ENCODE data around the gene THPO.
A peak's percentile ranks its signal among the peaks of the same experiment; 100 is the strongest.

Gene THPO

DNA sequence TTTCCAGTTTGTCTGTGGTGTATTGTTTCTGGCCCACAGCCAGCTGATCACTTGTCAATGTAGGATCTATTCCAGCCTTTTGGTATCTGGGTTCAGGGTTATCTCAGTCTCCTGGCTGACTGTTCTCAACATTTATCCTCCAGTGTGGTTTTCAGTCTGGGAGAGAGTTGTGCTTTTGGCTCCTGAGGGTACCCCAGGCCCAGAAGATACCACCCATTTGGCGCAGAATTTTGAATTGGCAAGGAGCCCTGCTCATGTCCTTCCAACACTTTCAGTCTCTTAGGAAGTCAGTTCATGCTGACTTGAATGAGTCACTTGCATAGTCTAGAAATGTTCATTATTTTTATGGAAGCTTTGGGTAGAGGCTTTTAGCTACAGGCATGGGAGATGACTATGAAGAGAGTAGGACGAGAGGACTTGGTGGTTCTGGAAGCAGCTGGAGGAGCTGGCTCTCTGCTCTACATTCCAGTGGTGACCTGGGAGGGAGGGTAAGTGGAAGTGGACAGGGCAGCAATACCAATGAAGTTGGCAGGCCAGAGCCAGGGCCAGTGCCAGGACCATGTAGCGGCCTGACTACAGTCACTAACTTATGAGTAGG is 9.3 kb downstream of the THPO start:
- H3K27ac ChIP-seq, result peak overlapping the region; percentile 47
- no peak for DNase-seq (ENCODE audit: low spot score)
- ChIA-PET POLR2A (ENCODE audit: low non-redundant PET) (no interaction called here), CTCF (interaction anchor here (0.5 to 1.4 kb wide), 5 partner anchors 38 to 192 kb away, joined by 3 to 5 read pairs (median 4); partner anchors contain the start of gene EPHB3)
- TF ChIP-seq, protein P1, sequence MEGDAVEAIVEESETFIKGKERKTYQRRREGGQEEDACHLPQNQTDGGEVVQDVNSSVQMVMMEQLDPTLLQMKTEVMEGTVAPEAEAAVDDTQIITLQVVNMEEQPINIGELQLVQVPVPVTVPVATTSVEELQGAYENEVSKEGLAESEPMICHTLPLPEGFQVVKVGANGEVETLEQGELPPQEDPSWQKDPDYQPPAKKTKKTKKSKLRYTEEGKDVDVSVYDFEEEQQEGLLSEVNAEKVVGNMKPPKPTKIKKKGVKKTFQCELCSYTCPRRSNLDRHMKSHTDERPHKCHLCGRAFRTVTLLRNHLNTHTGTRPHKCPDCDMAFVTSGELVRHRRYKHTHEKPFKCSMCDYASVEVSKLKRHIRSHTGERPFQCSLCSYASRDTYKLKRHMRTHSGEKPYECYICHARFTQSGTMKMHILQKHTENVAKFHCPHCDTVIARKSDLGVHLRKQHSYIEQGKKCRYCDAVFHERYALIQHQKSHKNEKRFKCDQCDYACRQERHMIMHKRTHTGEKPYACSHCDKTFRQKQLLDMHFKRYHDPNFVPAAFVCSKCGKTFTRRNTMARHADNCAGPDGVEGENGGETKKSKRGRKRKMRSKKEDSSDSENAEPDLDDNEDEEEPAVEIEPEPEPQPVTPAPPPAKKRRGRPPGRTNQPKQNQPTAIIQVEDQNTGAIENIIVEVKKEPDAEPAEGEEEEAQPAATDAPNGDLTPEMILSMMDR (conservative IDR thresholded peaks at IDR 0.05; ENCODE audit: low read depth), result no peak

DNA sequence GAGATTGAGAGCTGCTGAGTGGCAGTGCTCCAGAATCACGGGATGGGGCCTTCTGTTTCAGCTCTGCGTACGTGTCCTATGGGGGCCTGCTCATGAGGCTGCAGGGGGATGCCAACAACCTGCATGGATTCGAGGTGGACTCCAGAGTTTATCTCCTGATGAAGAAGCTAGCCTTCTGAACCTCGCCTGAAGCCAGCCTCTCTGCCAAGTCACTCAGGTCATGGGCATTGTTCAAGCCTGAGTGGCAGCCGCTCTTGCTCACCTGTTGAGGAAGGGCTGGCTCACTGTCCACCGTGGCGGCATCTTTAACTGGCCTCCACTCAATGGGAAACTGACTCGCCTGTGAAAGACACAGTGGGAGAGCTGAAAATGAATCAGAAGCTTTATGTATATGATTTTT is 9.9 kb downstream of the THPO start:
- H3K27ac ChIP-seq, result no peak overlapping the region
- CTCF ChIA-PET, result interaction anchor here (0.6 to 1.4 kb wide), 5 partner anchors 145 to 193 kb away, joined by 3 to 5 read pairs (median 3); partner anchors contain the start of gene EPHB3
- no peak for DNase-seq (ENCODE audit: low spot score)
- TF ChIP-seq, protein P1 (conservative IDR thresholded peaks at IDR 0.05; ENCODE audit: low read depth), result no peak
- POLR2A ChIA-PET (ENCODE audit: low non-redundant PET), result no interaction called here

DNA sequence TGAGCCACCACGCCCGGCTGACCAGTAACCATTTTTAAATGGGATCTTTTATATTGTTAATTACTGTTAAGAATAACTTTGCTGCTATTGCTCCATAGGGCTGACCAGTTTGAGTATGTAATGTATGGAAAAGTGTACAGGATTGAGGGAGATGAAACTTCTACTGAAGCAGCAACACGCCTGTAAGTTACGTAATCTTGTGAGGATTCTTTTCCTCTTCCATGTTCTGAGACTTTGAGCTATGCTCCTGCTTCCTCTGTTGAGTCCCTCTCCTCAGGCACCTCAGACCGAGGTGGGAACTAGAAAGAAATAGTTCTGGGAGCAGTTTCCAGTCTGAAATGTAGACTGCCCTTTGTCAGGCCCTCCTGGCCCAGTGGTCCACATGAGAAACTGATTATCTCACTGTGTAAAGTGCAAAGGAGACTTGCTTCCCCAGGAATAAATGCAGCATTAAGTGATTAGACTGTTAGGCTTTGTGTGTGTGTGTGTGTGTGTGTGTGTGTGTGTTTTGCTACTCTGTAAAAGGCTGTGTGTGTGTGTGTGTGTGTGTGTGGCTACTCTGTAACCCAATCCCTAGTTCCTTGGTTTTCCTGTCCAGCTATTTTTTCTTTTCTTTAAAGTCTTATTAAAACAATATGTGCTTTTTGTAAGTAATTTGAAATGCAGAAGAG is 11.3 kb downstream of the THPO start:
- CTCF ChIA-PET, result interaction anchor here (0.7 to 1.0 kb wide), 2 partner anchors 15 to 61 kb away, joined by 3 to 4 read pairs; no protein-coding TSS in a partner anchor
- TF ChIP-seq, protein P1 (conservative IDR thresholded peaks at IDR 0.05; ENCODE audit: low read depth), result no peak
- no peak for DNase-seq (ENCODE audit: low spot score)
- POLR2A ChIA-PET (ENCODE audit: low non-redundant PET), result no interaction called here
- H3K27ac ChIP-seq, result no peak overlapping the region

DNA sequence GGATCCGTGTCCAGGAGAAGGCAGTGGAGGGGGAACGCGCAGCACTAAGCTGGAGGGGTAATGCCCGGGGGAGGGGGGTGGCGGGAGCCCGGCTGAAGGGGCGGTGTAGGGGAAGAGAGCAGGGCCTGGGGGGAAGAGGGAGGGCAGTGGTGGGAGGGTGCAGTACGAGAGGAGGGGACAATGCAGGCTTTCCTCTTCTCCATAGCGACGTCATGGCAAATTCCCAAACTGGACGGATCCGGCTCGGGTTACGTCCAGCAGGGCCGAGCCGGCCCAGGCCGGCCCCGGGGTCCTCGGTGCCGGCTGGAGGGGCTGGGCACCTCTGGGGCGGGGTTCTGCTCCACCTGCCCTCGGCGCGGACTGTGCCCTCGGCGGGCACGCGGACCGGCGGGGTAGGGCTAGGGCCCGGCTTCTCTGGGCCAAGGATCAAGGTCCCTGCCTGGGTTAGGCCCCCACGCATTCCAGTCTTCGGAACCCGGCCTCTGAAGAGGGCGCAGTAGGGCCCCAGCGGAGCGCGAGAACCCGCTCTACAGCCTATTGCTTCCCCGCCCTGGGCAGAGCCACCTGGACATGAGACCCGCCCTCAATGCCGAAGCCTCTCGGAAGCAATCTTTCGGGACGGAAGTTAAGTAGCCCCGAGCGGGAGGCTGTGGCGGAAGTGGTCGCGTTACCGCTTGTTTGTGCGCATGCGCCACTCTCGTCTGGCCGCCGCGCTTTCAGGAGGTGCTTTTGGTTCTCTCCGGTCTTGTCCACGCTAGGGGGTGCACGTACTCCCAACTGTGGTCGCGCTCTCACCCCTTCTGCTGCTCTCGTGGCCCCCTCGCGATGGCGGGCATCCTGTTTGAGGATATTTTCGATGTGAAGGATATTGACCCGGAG is 15.1 kb downstream of the THPO start:
- CTCF ChIA-PET, result interaction anchor here (0.6 to 1.8 kb wide), 8 partner anchors 9 to 385 kb away, joined by 3 to 6 read pairs (median 3); no protein-coding TSS in a partner anchor
- DNase-seq (ENCODE audit: low spot score), result peak; percentile 94
- POLR2A ChIA-PET (ENCODE audit: low non-redundant PET), result interaction anchor here (0.6 kb wide), 1 partner anchor 61 kb away, joined by 3 read pairs; no protein-coding TSS in a partner anchor
- TF ChIP-seq, protein P1 (conservative IDR thresholded peaks at IDR 0.05; ENCODE audit: low read depth), result peak; percentile 76
- peak overlapping the region; percentile 99 for H3K27ac ChIP-seq

DNA sequence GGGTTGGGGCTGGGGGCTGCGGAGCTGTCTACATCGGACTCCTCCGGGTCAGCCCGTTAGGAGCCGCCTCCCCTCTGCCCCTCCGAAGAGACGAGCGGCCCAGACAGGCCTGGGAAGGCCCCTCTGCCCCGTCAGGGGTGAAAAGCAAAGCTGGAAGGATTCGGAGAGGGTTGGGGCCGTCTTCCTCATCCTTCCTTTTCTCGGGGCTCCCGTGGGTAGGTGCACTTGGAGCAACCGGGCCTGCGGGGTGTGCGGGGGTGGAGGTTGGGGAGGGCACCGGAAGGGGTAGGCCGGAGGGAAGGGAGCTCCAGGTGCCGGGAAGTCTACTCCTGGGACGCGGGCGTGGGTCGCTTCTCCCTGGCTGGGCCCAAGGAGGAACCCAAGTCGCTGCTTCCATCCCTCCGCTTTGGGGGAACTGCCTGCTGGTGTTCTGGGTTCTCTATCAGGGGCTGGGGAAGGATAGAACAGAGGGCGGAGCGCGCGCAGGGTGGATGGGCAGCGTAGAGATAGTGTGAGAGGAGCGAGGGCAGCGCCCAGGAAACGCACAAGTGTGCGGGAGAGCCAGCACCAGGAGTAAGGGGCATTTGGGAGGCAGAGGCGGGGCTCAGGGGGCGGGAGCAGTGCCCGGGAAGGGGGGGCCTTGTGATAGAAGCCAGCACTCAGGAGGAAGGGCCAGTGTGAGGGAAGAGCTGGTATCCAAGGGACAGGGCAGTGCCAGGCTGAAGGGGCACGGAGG is 15.9 kb downstream of the THPO start:
- ChIA-PET CTCF (interaction anchor here (0.6 to 1.8 kb wide), 3 partner anchors 16 to 386 kb away, joined by 3 to 6 read pairs (median 3); no protein-coding TSS in a partner anchor), POLR2A (ENCODE audit: low non-redundant PET) (interaction anchor here (0.6 to 0.8 kb wide), 2 partner anchors 27 to 60 kb away, joined by 3 to 5 read pairs; no protein-coding TSS in a partner anchor)
- peak overlapping the region; percentile 99 for H3K27ac ChIP-seq
- TF ChIP-seq, protein P1 (conservative IDR thresholded peaks at IDR 0.05; ENCODE audit: low read depth), result no peak
- DNase-seq (ENCODE audit: low spot score), result peak; percentile 65

Data from RWPE1 (cell line).